ENCODE measurements around the gene PPP2R3B.
"Not testable (repeated sequence)": the region's sequence is repeated elsewhere in the genome, so short reads cannot be mapped to it uniquely, and the experiment has no call there.

PPP2R3B gene

GRCh38 chrX:353566-354535 lies 32.9 kb downstream of the PPP2R3B start:
- no peak for DNase-seq (ENCODE audit: low read depth, low spot score)

GRCh38 chrX:352582-353314 lies 34.0 kb downstream of the PPP2R3B start:
- no peak for DNase-seq (ENCODE audit: low read depth, low spot score)

DNA sequence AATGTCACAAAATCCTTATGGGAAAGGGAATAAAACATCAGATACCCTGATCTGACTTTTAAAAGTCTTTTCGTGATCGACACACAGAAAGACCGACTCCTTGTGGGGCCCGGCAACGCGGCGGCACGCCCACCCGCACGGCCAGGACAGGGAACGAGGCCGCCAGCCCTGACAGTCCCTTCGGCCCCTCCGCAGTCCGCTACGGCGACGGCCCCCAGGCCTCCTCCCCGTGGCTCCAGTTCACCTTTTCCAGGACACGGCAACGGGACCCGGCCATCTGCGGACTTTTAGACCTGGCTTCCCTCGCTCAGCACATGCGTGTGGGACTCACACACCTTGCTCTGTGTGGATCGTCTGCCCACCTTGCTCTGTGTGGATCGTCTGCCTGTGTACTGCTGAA lies 34.5 kb downstream of the PPP2R3B start:
- DNase-seq (ENCODE audit: low read depth, low spot score): no peak

- no peak for DNase-seq (ENCODE audit: low read depth, low spot score)
These were observed 35.0 kb downstream of the PPP2R3B start for GRCh38 chrX:351736-352135.

- DNase-seq (ENCODE audit: low read depth, low spot score): not testable (repeated sequence)
These were observed 35.4 kb downstream of the PPP2R3B start for GRCh38 chrX:351324-351641.

GRCh38 chrX:350534-351323 lies 36.0 kb downstream of the PPP2R3B start:
- no peak for DNase-seq (ENCODE audit: low read depth, low spot score)

- no peak for DNase-seq (ENCODE audit: low read depth, low spot score)
These were observed 36.6 kb downstream of the PPP2R3B start for GRCh38 chrX:350148-350533.

- DNase-seq (ENCODE audit: low read depth, low spot score): no peak
These were observed 37.0 kb downstream of the PPP2R3B start for GRCh38 chrX:349702-350101.

DNA sequence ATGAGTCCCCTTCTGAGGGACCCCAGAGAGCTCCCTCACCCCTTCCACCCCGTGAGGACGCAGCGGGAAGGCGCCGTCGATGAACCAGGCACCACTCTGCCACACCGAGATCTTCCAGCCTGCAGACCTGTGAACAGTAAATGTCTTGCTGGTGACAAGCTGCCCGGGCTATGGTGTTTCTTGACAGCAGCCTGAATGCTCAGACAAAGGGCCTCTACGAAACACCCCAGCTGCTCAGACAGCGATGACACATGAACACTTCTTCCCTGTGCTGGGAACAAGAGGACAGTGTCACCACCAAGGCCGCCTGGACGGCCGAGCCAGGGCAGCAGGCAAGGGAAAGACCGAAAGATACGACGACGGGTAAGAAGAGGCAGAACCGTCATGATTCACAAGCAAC lies 37.5 kb downstream of the PPP2R3B start:
- DNase-seq (ENCODE audit: low read depth, low spot score): no peak

DNA sequence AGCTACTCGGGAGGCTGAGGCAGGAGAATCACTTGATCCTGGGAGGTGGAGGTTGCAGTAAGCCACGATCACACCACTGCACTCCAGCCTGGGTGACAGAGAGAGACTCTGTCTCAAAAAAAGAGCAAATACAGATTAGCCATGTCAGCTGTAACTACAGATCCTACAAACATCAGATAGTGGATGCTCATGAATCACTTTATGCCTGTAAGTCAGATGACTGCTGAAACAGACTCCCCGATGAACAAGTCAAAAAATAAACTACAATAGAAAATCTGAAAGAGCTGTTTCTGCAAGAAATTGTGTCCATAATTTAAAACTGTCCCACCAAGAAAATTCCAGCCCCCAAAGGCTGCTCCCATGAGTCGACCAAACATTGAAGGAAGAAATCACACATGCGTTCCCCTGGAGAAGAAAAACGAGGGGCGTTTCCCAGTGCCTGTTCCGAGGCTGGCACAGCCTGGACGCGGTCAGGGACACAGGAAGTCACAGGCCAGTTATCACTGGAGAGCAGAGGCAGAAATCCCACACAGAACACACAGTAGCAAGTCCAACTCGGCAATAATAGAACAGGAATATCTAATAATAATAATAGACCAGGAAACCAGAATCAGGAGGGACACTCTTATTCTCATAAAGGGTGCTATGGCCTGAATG lies 38.1 kb downstream of the PPP2R3B start:
- no peak for DNase-seq (ENCODE audit: low read depth, low spot score)

DNA sequence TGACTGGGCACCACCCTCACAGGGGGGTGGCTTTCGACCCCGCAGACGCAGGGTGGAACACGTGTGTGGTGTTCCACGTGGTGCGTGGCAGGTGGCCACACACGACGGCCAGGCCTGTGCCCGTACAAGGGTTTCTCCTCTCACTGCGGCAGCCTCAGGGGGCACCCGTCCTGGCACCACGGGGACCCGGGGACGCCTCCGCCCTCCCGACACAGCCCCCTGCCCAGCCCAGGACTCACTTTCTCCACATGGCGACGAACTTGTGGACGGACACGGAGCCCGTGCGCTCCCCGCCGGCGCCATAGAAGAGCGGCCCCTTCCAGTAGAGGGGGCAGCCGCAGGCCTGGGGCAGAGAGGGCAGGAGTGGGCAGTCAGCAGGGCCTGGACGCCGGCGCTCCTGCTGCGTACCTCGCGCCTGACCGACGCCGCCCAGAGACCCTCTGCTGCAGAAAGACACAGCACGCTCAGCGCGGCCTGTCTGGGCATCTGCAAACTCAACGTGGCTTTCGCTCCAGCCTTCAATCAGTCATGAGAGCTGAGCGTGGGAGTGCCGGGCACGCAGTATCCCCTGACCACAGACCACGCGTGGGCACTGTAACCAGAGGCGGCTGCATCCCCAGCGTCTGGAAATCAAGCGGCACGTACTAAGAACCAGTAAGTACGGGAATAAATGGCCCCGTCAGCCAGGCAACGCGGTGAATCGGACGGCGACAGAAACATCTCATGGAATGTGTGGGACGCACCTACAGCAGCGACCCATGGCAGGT lies 39.2 kb downstream of the PPP2R3B start:
- DNase-seq (ENCODE audit: low read depth, low spot score): no peak

- DNase-seq (ENCODE audit: low read depth, low spot score): no peak
These were observed 40.5 kb downstream of the PPP2R3B start for GRCh38 chrX:346034-346813.

DNA sequence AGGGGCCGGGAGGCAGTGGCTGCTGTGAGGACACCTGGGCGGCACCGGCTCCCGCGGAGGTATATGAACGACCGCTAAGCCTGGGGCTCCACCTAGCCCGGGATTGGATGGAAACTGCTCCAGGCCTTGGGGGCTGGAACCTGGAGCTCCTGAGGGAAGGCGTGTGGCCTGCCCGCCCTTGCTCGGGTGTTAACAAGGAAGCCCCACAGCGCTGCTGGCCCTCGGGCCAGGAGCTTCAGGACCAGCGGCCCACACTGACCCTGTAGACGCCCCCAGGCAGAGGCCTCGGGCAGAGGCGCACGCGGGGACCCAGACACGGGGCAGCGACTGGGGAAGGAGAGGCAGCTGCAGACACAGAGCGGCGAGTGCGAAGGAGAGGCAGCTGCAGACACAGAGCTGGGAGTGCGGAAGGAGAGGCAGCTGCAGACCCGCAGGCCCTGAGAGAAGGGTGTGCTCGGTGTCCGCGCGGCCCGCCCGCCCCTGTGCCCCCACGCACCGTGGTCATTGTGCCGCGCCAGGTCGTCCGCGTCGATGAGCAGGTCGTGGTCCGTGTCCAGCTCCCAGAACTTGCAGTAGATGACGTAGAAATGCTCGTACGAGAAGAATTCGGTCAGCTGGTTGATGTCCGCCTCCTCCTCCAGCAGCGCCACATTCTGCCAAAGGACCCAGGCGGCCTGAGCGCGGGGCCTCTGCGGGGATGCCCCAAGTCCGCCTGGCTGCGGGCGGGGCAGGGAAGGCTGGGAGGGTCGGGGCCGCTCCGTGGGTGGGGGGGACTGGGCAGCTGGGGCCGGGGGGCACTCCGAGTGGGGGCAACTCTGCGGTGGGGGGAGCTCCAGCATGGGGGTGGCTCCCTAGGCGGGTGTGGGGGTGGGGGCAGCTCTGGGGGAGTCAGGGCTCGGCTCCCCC lies 41.4 kb downstream of the PPP2R3B start:
- DNase-seq (ENCODE audit: low read depth, low spot score): no peak

DNA sequence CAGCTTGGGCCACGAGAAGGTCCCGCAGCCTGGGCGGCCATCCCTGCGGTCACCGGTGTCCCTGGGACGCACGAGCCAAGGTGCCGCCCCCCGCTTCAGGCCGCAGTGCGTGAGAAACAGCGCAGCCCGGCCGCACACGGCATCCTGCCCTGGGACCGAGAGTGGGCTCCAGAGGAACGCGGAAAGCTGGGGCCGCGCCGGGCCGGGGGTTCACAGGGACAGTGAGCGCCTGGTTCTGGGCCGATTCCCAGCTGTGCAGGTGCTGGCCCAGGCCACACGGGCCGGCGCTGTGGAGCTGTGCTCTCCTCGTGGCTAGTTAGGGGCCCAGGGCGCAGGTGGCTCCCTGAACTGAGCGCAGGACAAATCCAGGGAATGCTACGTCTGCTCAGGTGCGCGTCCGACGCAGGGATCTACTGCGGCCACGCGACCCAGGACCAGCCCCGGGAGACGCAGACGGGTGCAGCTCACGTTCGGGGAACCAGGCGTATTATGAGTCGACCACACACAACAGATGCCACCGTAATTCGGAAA lies 42.3 kb downstream of the PPP2R3B start:
- no peak for DNase-seq (ENCODE audit: low read depth, low spot score)

- no peak for DNase-seq (ENCODE audit: low read depth, low spot score)
These were observed 45.1 kb downstream of the PPP2R3B start for GRCh38 chrX:341541-342101.

GRCh38 chrX:340641-341423 lies 45.9 kb downstream of the PPP2R3B start:
- DNase-seq (ENCODE audit: low read depth, low spot score): no peak

- no peak for DNase-seq (ENCODE audit: low read depth, low spot score)
These were observed 46.6 kb downstream of the PPP2R3B start for GRCh38 chrX:340121-340520.

Data from astrocyte of the hippocampus (primary cell).